ENCODE measurements around the gene NR2C2. TPM values are rescaled to one million over a fixed set of nuclear protein-coding genes. Genes with fewer than 3 reads are reported as not detected.

NR2C2 gene
- total and polyA plus RNA-seq, 3 donors from 2014 or later, result 52.6 to 87.5 (median 85.2) TPM

GRCh38 chr3:15071699-15072098 lies 124.3 kb downstream of the NR2C2 start:
- no peak overlapping the region for H3K27ac ChIP-seq
- intact Hi-C loops (cut with DNase I; ENCODE audit: low total_unique reads), result no loop called here
- no peaks in the 10 kb centered on the region for H3K27me3 ChIP-seq
- no peaks in the 10 kb centered on the region for H3K9me3 ChIP-seq
- no peaks in the 10 kb centered on the region for H3K4me1 ChIP-seq
- no peaks in the 10 kb centered on the region for H3K36me3 ChIP-seq (ENCODE audit: low read depth, missing control alignments)
- WGBS, 2 donors, result 89 to 92% methylated on average over 2 of the region's 2 CpGs
- DNase-seq, result no peak
- no peak for TF ChIP-seq POLR2A (IDR thresholded peaks at IDR 0.05)
- TF ChIP-seq CTCF (IDR thresholded peaks at IDR 0.05), result no peak
- H3K4me3 ChIP-seq, result no peak overlapping the region

- no peak for DNase-seq
- Histone ChIP-seq H3K4me1 (no peaks in the 10 kb centered on the region), H3K27ac (no peak overlapping the region), H3K27me3 (no peaks in the 10 kb centered on the region), H3K4me3 (no peak overlapping the region), H3K9me3 (no peaks in the 10 kb centered on the region), H3K36me3 (ENCODE audit: low read depth, missing control alignments) (peaks cover 3% of the 10 kb centered on the region)
- TF ChIP-seq CTCF (IDR thresholded peaks at IDR 0.05) (no peak), POLR2A (IDR thresholded peaks at IDR 0.05) (no peak)
- WGBS, 2 donors, result 92 to 93% methylated on average over 16 to 19 of the region's 19 CpGs
- intact Hi-C loops (cut with DNase I; ENCODE audit: low total_unique reads), result no loop called here
Measured at GRCh38 chr3:15074500-15074899, 127.1 kb downstream of the NR2C2 start.

- 86 to 90% methylated on average over 3 of the region's 3 CpGs for WGBS, 2 donors
- TF ChIP-seq POLR2A (IDR thresholded peaks at IDR 0.05) (no peak), CTCF (IDR thresholded peaks at IDR 0.05) (no peak)
- Histone ChIP-seq H3K4me1 (no peaks in the 10 kb centered on the region), H3K27me3 (no peaks in the 10 kb centered on the region), H3K4me3 (no peak overlapping the region), H3K9me3 (no peaks in the 10 kb centered on the region), H3K36me3 (ENCODE audit: low read depth, missing control alignments) (peaks cover 3% of the 10 kb centered on the region), H3K27ac (no peak overlapping the region)
- intact Hi-C loops (cut with DNase I; ENCODE audit: low total_unique reads), result no loop called here
- no peak for DNase-seq
Measured at GRCh38 chr3:15079091-15079490, 131.7 kb downstream of the NR2C2 start.

GRCh38 chr3:15081960-15082664 lies 134.7 kb downstream of the NR2C2 start:
- no peak for TF ChIP-seq CTCF (IDR thresholded peaks at IDR 0.05)
- TF ChIP-seq POLR2A (IDR thresholded peaks at IDR 0.05), result no peak
- intact Hi-C loops (cut with DNase I; ENCODE audit: low total_unique reads), result no loop called here
- no peaks in the 10 kb centered on the region for H3K4me1 ChIP-seq
- WGBS, 2 donors, result 94 to 96% methylated on average over 11 to 13 of the region's 13 CpGs
- H3K9me3 ChIP-seq, result no peaks in the 10 kb centered on the region
- H3K36me3 ChIP-seq (ENCODE audit: low read depth, missing control alignments), result peaks cover 3% of the 10 kb centered on the region
- no peak for DNase-seq
- H3K27me3 ChIP-seq, result no peaks in the 10 kb centered on the region
- H3K4me3 ChIP-seq, result no peak overlapping the region
- no peak overlapping the region for H3K27ac ChIP-seq

GRCh38 chr3:15083252-15083651 lies 135.9 kb downstream of the NR2C2 start:
- Histone ChIP-seq H3K9me3 (no peaks in the 10 kb centered on the region), H3K36me3 (ENCODE audit: low read depth, missing control alignments) (no peaks in the 10 kb centered on the region), H3K4me3 (no peak overlapping the region), H3K27me3 (no peaks in the 10 kb centered on the region), H3K27ac (no peak overlapping the region), H3K4me1 (no peaks in the 10 kb centered on the region)
- DNase-seq, result no peak
- no peak for TF ChIP-seq POLR2A (IDR thresholded peaks at IDR 0.05)
- no peak for TF ChIP-seq CTCF (IDR thresholded peaks at IDR 0.05)
- intact Hi-C loops (cut with DNase I; ENCODE audit: low total_unique reads), result no loop called here
- 92 to 96% methylated on average over 1 of the region's 1 CpG for WGBS, 2 donors
